GM12892 (cell line): ENCODE data around the gene SPINK1.

ENCODE experiments used
- POLR2A ChIP-seq: IDR thresholded peaks from 2 replicates; pipeline ENCODE4 v1.6.1; 2011; ENCODE audit warnings: low read depth, low read length, control low read depth
- POLR2AphosphoS5 ChIP-seq: IDR thresholded peaks from 2 replicates; pipeline ENCODE4 v1.6.1; 2011; ENCODE audit warnings: low read depth, low read length, control low read depth
- TAF1 ChIP-seq: IDR thresholded peaks from 2 replicates; pipeline ENCODE4 v1.6.1; 2011; ENCODE audit warnings: low read depth, mild to moderate bottlenecking, control low read depth, low read length, borderline replicate concordance

DNA sequence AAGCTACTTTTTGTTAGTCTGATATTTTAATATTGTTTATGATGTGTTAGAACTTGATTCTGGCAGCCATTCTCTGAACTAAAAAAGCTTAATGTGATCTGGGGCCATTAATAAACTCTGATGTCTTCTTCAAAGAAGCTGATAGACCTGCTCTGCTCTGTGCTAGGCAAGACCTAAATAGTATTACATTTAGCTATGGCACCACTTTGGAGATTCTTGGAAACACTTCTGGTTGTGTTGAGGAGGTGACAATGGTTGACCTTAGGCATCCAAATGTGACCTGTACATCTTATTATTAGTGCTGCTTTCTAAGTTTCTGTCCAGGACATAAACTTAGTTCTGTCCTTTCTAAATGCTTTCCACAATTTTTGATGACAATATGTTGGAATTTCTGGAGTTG is 25.3 kb upstream of the SPINK1 start:
- no peak for TF ChIP-seq POLR2AphosphoS5
- TF ChIP-seq POLR2A, result no peak
- TF ChIP-seq TAF1, result no peak
